ENCODE data around the gene TXNRD2. TPM values are rescaled to one million over a fixed set of nuclear protein-coding genes. Genes with fewer than 3 reads are reported as not detected.

The TXNRD2 gene
- total RNA-seq, 1 experiment from 2014 or later = 22.9 TPM

- H3K79me2 ChIP-seq (ENCODE audit: insufficient read depth, low read length) = no peaks in the 10 kb centered on the region; the same call in 1 of the 2 replicates
- no CpG with 5 or more reads among the region's 18 CpGs for WGBS (ENCODE audit: extremely low coverage, insufficient read length, low lambda C conversion rate)
- H2BK20ac ChIP-seq (ENCODE audit: low read depth, low read length, poor library complexity, severe bottlenecking) = no peak overlapping the region
- no peaks in the 10 kb centered on the region for H3K9me3 ChIP-seq (ENCODE audit: control insufficient read depth, low read depth, low read length)
- Mint-ChIP-seq H3K36me3 (ENCODE audit: insufficient read depth in 1 of 3, low read depth in 3 of 3) (no peaks in the 10 kb centered on the region), H3K9me3 (no peaks in the 10 kb centered on the region), H3K27ac (peak overlapping the region in 2 of 3 experiments; percentile 72 to 86; a peak in 2 of 7 replicates), H3K4me1 (peaks cover 27% of the 10 kb centered on the region in 2 experiments), H3K4me3 (no peak overlapping the region), H3K27me3 (ENCODE audit: low read depth) (no peaks in the 10 kb centered on the region)
- H3K56ac ChIP-seq (ENCODE audit: insufficient read length, low read depth, low read length) = no peak overlapping the region
- no peak overlapping the region for H2BK5ac ChIP-seq (ENCODE audit: insufficient read length, low read length)
- no peak overlapping the region for H4K91ac ChIP-seq (ENCODE audit: insufficient read length, low read depth, low read length)
- H3K27ac ChIP-seq (ENCODE audit: insufficient read length, low read depth, low read length) = no peak overlapping the region
- no peak overlapping the region for H2AK5ac ChIP-seq (ENCODE audit: insufficient read length, low read length)
- no peak overlapping the region for H2BK15ac ChIP-seq (ENCODE audit: low read depth, low read length)
- no peak overlapping the region for H3K4me2 ChIP-seq (ENCODE audit: insufficient read depth, insufficient read length, low read length)
- H2AFZ ChIP-seq (ENCODE audit: low read length) = no peak overlapping the region
- no peak overlapping the region for H3K14ac ChIP-seq (ENCODE audit: insufficient read depth, low read length)
- no peak overlapping the region for H3T11ph ChIP-seq (ENCODE audit: low read length)
- H3K4ac ChIP-seq (ENCODE audit: low read depth, low read length) = no peak overlapping the region; the same call in 1 of the 2 replicates
- no peak overlapping the region for H2BK12ac ChIP-seq (ENCODE audit: insufficient read length, low read depth, low read length)
- H3K9ac ChIP-seq (ENCODE audit: extremely low read depth, insufficient read length, low read length) = no peak overlapping the region
- H3K27me3 ChIP-seq (ENCODE audit: insufficient read depth, low read length) = no peaks in the 10 kb centered on the region
- no peak overlapping the region for H3K18ac ChIP-seq (ENCODE audit: insufficient read length, low read depth, low read length)
- TF ChIP-seq, protein P1, sequence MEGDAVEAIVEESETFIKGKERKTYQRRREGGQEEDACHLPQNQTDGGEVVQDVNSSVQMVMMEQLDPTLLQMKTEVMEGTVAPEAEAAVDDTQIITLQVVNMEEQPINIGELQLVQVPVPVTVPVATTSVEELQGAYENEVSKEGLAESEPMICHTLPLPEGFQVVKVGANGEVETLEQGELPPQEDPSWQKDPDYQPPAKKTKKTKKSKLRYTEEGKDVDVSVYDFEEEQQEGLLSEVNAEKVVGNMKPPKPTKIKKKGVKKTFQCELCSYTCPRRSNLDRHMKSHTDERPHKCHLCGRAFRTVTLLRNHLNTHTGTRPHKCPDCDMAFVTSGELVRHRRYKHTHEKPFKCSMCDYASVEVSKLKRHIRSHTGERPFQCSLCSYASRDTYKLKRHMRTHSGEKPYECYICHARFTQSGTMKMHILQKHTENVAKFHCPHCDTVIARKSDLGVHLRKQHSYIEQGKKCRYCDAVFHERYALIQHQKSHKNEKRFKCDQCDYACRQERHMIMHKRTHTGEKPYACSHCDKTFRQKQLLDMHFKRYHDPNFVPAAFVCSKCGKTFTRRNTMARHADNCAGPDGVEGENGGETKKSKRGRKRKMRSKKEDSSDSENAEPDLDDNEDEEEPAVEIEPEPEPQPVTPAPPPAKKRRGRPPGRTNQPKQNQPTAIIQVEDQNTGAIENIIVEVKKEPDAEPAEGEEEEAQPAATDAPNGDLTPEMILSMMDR (conservative IDR thresholded peaks at IDR 0.05) = no peak
- no peaks in the 10 kb centered on the region for H3K79me1 ChIP-seq (ENCODE audit: insufficient read depth, low read depth, low read length, poor library complexity, severe bottlenecking)
- H4K20me1 ChIP-seq (ENCODE audit: control insufficient read depth, insufficient read depth, insufficient read length) = no peaks in the 10 kb centered on the region
- H4K5ac ChIP-seq (ENCODE audit: insufficient read length, low read depth, low read length) = no peak overlapping the region
- H4K8ac ChIP-seq (replicated peaks; ENCODE audit: insufficient read length, low read depth, low read length) = no peak overlapping the region
- H3K23me2 ChIP-seq (ENCODE audit: insufficient read length, low read depth, low read length, poor library complexity, severe bottlenecking) = no peaks in the 10 kb centered on the region
- no peak overlapping the region for H3K23ac ChIP-seq (ENCODE audit: insufficient read length, low read depth, low read length)
- H3K4me1 ChIP-seq (ENCODE audit: insufficient read depth, low read length) = peaks cover 2% of the 10 kb centered on the region; the same call in 1 of the 2 replicates
- no peak overlapping the region for H2BK120ac ChIP-seq (ENCODE audit: low read depth, low read length, poor library complexity, severe bottlenecking)
- no peak for DNase-seq
Measured at GRCh38 chr22:19876941-19877625, 64.5 kb downstream of the TXNRD2 start.
